ENCODE measurements around the gene BCAS3. TPM values are rescaled to one million over a fixed set of nuclear protein-coding genes. Genes with fewer than 3 reads are reported as not detected.

BCAS3 gene
- total RNA-seq, 1 donor from 2014 or later = 35.7 TPM

DNA sequence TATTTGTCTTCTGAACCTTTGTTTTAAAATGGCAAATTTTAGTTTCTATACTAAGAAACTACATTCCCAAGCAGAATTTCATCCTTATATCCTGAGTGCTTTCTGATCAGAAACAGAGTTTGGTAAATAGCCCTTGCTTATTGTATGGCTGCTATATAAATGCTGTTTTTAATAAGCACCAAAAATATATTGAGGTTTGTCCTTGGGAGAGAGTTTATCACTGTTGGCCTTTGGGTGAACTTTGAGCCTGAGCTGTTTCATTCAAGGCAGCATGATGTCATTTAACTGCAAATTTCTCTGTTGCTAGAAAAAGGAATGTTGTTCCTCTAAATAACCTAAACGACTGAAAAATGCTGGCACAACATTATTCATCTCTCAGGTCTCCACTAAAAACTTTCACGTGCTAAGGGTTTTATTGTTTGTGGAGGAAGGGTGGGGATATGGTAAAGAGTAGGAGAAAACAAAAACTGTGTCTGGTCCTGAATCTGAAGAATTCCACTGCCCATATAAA is 387.7 kb downstream of the BCAS3 start:
- no peaks in the 10 kb centered on the region for H3K27me3 Mint-ChIP-seq (ENCODE audit: unreplicated experiment)
- H3K4me3 Mint-ChIP-seq (ENCODE audit: unreplicated experiment) = no peak overlapping the region
- no peaks in the 10 kb centered on the region for H3K9me3 Mint-ChIP-seq (ENCODE audit: unreplicated experiment)
- peaks cover 11% of the 10 kb centered on the region for H3K4me1 Mint-ChIP-seq (ENCODE audit: unreplicated experiment)
- H3K36me3 Mint-ChIP-seq (ENCODE audit: unreplicated experiment) = peaks cover 7% of the 10 kb centered on the region
- TF ChIP-seq, protein P1, sequence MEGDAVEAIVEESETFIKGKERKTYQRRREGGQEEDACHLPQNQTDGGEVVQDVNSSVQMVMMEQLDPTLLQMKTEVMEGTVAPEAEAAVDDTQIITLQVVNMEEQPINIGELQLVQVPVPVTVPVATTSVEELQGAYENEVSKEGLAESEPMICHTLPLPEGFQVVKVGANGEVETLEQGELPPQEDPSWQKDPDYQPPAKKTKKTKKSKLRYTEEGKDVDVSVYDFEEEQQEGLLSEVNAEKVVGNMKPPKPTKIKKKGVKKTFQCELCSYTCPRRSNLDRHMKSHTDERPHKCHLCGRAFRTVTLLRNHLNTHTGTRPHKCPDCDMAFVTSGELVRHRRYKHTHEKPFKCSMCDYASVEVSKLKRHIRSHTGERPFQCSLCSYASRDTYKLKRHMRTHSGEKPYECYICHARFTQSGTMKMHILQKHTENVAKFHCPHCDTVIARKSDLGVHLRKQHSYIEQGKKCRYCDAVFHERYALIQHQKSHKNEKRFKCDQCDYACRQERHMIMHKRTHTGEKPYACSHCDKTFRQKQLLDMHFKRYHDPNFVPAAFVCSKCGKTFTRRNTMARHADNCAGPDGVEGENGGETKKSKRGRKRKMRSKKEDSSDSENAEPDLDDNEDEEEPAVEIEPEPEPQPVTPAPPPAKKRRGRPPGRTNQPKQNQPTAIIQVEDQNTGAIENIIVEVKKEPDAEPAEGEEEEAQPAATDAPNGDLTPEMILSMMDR (IDR thresholded peaks at IDR 0.05) = no peak
- no peak for DNase-seq (ENCODE audit: extremely low spot score, unreplicated experiment)
- H3K27ac Mint-ChIP-seq (ENCODE audit: unreplicated experiment) = no peak overlapping the region

DNA sequence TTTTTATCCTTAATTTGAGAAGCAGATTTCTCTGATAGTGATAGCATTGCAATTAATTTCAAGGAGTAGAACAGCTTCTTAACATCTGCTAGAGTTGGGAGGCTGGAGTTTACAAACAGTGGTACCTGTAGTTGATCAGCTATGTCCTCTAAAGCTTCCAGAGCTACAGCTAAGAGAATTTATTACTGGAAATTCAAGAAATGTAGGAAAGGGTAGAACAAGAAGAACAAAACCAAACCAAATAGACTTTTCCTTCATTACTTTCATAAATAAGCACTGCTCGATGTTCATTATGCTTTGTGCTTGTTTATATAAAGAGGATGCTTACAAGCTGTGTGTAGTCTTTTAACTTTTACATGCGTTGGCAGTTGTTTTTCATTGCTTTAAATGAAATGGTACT is 388.4 kb downstream of the BCAS3 start:
- no peak overlapping the region for H3K4me3 Mint-ChIP-seq (ENCODE audit: unreplicated experiment)
- H3K36me3 Mint-ChIP-seq (ENCODE audit: unreplicated experiment) = peaks cover 7% of the 10 kb centered on the region
- TF ChIP-seq, protein P1 (IDR thresholded peaks at IDR 0.05) = no peak
- H3K9me3 Mint-ChIP-seq (ENCODE audit: unreplicated experiment) = no peaks in the 10 kb centered on the region
- H3K27me3 Mint-ChIP-seq (ENCODE audit: unreplicated experiment) = no peaks in the 10 kb centered on the region
- no peak overlapping the region for H3K27ac Mint-ChIP-seq (ENCODE audit: unreplicated experiment)
- no peak for DNase-seq (ENCODE audit: extremely low spot score, unreplicated experiment)
- peaks cover 11% of the 10 kb centered on the region for H3K4me1 Mint-ChIP-seq (ENCODE audit: unreplicated experiment)

DNA sequence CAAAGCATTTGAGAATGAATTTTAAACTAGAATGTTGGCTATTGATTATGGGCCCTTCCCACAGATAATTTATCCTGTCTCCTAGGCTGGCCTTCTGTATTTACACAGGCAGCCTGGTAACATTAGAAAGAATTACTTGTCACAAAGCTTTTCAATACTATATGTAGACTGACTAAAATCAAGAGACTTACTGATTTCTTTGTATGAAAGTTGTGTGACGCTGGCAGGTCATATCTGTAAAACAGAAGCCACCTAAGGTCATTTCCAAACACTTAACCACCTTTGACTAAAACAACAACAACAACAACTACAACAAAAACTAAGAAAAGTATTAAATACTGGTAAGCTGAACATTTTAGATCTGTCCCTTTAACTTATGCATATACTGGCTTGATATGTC is 393.0 kb downstream of the BCAS3 start:
- no peaks in the 10 kb centered on the region for H3K27me3 Mint-ChIP-seq (ENCODE audit: unreplicated experiment)
- no peak for DNase-seq (ENCODE audit: extremely low spot score, unreplicated experiment)
- no peak overlapping the region for H3K4me3 Mint-ChIP-seq (ENCODE audit: unreplicated experiment)
- H3K27ac Mint-ChIP-seq (ENCODE audit: unreplicated experiment) = no peak overlapping the region
- TF ChIP-seq, protein P1 (IDR thresholded peaks at IDR 0.05) = no peak
- peaks cover 3% of the 10 kb centered on the region for H3K4me1 Mint-ChIP-seq (ENCODE audit: unreplicated experiment)
- H3K9me3 Mint-ChIP-seq (ENCODE audit: unreplicated experiment) = no peaks in the 10 kb centered on the region
- H3K36me3 Mint-ChIP-seq (ENCODE audit: unreplicated experiment) = peaks cover 7% of the 10 kb centered on the region

DNA sequence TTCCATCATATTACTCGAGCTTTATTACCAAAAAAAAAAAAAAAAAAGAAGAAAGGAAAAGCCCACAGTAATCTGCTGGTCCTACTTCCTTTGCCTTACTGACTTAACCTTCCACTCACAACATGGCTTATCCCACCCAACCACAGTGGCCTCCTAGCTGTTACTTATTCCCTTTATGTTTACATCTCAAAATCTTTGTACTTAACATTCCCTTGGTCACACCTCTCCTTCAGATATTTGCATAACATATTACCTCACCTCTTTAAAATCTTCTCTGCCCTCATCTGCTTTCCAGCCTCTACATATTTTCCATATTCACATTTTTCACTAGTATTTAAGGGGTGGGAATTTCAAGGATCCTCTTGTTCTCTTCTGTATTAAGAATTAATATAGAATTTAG is 395.0 kb downstream of the BCAS3 start:
- TF ChIP-seq, protein P1 (IDR thresholded peaks at IDR 0.05) = no peak
- peaks cover 8% of the 10 kb centered on the region for H3K4me1 Mint-ChIP-seq (ENCODE audit: unreplicated experiment)
- no peak overlapping the region for H3K4me3 Mint-ChIP-seq (ENCODE audit: unreplicated experiment)
- no peak for DNase-seq (ENCODE audit: extremely low spot score, unreplicated experiment)
- no peaks in the 10 kb centered on the region for H3K27me3 Mint-ChIP-seq (ENCODE audit: unreplicated experiment)
- no peak overlapping the region for H3K27ac Mint-ChIP-seq (ENCODE audit: unreplicated experiment)
- peaks cover 8% of the 10 kb centered on the region for H3K36me3 Mint-ChIP-seq (ENCODE audit: unreplicated experiment)
- no peaks in the 10 kb centered on the region for H3K9me3 Mint-ChIP-seq (ENCODE audit: unreplicated experiment)

DNA sequence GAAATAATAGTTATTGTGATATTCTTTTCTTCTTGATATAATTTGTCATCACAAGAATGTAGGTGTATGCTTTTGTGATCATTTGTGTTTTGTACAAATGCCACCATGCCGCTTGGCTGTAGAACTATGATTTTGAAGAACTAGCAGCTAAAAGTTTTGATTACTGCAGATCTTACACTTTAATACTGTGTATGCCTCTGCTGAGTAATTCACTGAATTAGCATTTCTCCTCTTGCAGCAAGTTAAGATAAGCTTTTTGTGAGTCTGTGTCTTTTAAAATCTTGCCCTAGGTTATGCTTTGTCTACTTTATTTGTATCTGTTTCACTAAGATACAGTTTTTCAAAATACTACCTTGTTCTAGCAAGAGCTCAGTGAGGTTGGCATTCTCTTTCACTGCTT is 395.5 kb downstream of the BCAS3 start:
- H3K27ac Mint-ChIP-seq (ENCODE audit: unreplicated experiment) = no peak overlapping the region
- H3K4me3 Mint-ChIP-seq (ENCODE audit: unreplicated experiment) = no peak overlapping the region
- H3K9me3 Mint-ChIP-seq (ENCODE audit: unreplicated experiment) = no peaks in the 10 kb centered on the region
- TF ChIP-seq, protein P1 (IDR thresholded peaks at IDR 0.05) = no peak
- H3K27me3 Mint-ChIP-seq (ENCODE audit: unreplicated experiment) = no peaks in the 10 kb centered on the region
- H3K36me3 Mint-ChIP-seq (ENCODE audit: unreplicated experiment) = peaks cover 8% of the 10 kb centered on the region
- H3K4me1 Mint-ChIP-seq (ENCODE audit: unreplicated experiment) = peaks cover 8% of the 10 kb centered on the region
- DNase-seq (ENCODE audit: extremely low spot score, unreplicated experiment) = no peak
